Caco-2 (cell line): ENCODE measurements around the gene CNIH3. TPM values are rescaled to one million over a fixed set of nuclear protein-coding genes. Genes with fewer than 3 reads are reported as not detected.

Experiments
- BruUV-seq: library from RNA; stranded (reverse); fragments of 400-500 nt; replicated peaks from 2 replicates; lab custom pipeline; 2021; lab: Mats Ljungman, UMichigan
- CTCF ChIA-PET: fragments of 300-600 bp; sonication (Branson Sonifier 250); formaldehyde crosslinking; loops from one replicate; lab custom pipeline; 2022; ENCODE audit warnings: antibody characterized with exemption; lab: Charles Lee
- POLR2A ChIA-PET: fragments of 300-600 bp; sonication (Branson Sonifier 250); formaldehyde crosslinking; loops from one replicate; lab custom pipeline; 2022; ENCODE audit warnings: antibody characterized with exemption; lab: Charles Lee
- DNase-seq, 2 experiments: peaks; one replicate each; pipeline versions ENCODE4 v3.0.0 to v3.0.0-alpha.2; 2020 to 2022
- H3K27me3 ChIP-seq: replicated peaks from 2 replicates; pipeline ENCODE4 v1.6.0; 2011; ENCODE audit warnings: low read length; ENCODE audit not compliant: control insufficient read depth, insufficient read depth
- H3K36me3 ChIP-seq: 2 replicates; pipeline ENCODE4 v1.5.1; 2011; ENCODE audit warnings: low read length; ENCODE audit not compliant: control insufficient read depth, insufficient read depth
- H3K4me1 ChIP-seq: fragments of 250-450 bp; sonication (Bioruptor Pico); 2 replicates; pipeline ENCODE4 v1.5.1; 2020; ENCODE audit warnings: mild to moderate bottlenecking
- H3K4me3 ChIP-seq: 2 replicates; pipeline ENCODE4 v1.5.1; 2011; ENCODE audit warnings: low read depth, mild to moderate bottlenecking, control low read depth, low read length
- H3K9me3 ChIP-seq: fragments of 250-450 bp; sonication (Bioruptor Pico); 2 replicates; pipeline ENCODE4 v1.5.1; 2020; ENCODE audit warnings: mild to moderate bottlenecking, moderate library complexity
- H3K27ac Mint-ChIP-seq: one replicate; pipeline ENCODE4 v1.8.0; 2022; ENCODE audit warnings: mixed read lengths; ENCODE audit not compliant: unreplicated experiment
- H3K27me3 Mint-ChIP-seq: one replicate; pipeline ENCODE4 v1.8.0; 2022; ENCODE audit warnings: mixed read lengths; ENCODE audit not compliant: insufficient read depth, unreplicated experiment
- H3K36me3 Mint-ChIP-seq: one replicate; pipeline ENCODE4 v1.8.0; 2022; ENCODE audit warnings: mild to moderate bottlenecking, mixed read lengths; ENCODE audit not compliant: insufficient read depth, unreplicated experiment
- H3K4me1 Mint-ChIP-seq: one replicate; pipeline ENCODE4 v1.8.0; 2022; ENCODE audit warnings: low read depth, mixed read lengths; ENCODE audit not compliant: unreplicated experiment
- H3K4me3 Mint-ChIP-seq: one replicate; pipeline ENCODE4 v1.8.0; 2022; ENCODE audit warnings: mild to moderate bottlenecking, moderate library complexity, mixed read lengths; ENCODE audit not compliant: unreplicated experiment
- H3K9me3 Mint-ChIP-seq: one replicate; pipeline ENCODE4 v1.8.0; 2022; ENCODE audit warnings: mixed read lengths; ENCODE audit not compliant: unreplicated experiment
- CTCF ChIP-seq, 2 experiments: fragments of 200-600 bp in 1 of 2; IDR thresholded peaks; 1 replicate in 1 of 2; 2 replicates in 1 of 2; pipeline versions ENCODE4 v1.5.1 to v1.8.0; 2011 to 2022; ENCODE audit warnings: antibody characterized with exemption in 1 of 2, control low read depth in 1 of 2, inconsistent platforms in 1 of 2, low read depth in 1 of 2, low read length in 1 of 2, mild to moderate bottlenecking in 1 of 2, moderate library complexity in 1 of 2; ENCODE audit not compliant: insufficient read depth in 1 of 2, severe bottlenecking in 1 of 2, unreplicated experiment in 1 of 2
- intact Hi-C: fragments of 100-400 bp; cut with micrococcal nuclease; formaldehyde crosslinking; loops from one replicate; pipeline ENCODE4 v1.10.0; 2022; ENCODE audit not compliant: unreplicated experiment
- total RNA-seq: library from RNA; stranded (reverse); gene quantifications from 2 replicates; pipeline ENCODE4 v1.2.3, GENCODE V29; 2022

The CNIH3 gene
- total RNA-seq, 1 experiment from 2014 or later = 2.2 TPM

- H3K4me1 ChIP-seq = no peaks in the 10 kb centered on the region
- no TSS peak for BruUV-seq
- TF ChIP-seq CTCF (IDR thresholded peaks at IDR 0.05; ENCODE audit: insufficient read depth in 1 of 2, low read depth in 1 of 2, low read length in 1 of 2, severe bottlenecking in 1 of 2, unreplicated experiment in 1 of 2) = no peak
- Mint-ChIP-seq H3K27ac (no peak overlapping the region), H3K4me1 (no peaks in the 10 kb centered on the region), H3K27me3 (no peaks in the 10 kb centered on the region), H3K9me3 (no peaks in the 10 kb centered on the region), H3K4me3 (no peak overlapping the region), H3K36me3 (no peaks in the 10 kb centered on the region)
- no peaks in the 10 kb centered on the region for H3K36me3 ChIP-seq
- DNase-seq = no peak
- no peak overlapping the region for H3K4me3 ChIP-seq
- ChIA-PET POLR2A (no interaction called here), CTCF (no interaction called here)
- no peaks in the 10 kb centered on the region for H3K9me3 ChIP-seq
- H3K27me3 ChIP-seq = no peaks in the 10 kb centered on the region
- intact Hi-C loops = no loop called here
These were observed 124.0 kb downstream of the CNIH3 start for GRCh38 chr1:224739997-224740684.

GRCh38 chr1:224740685-224741052 is 124.6 kb downstream of the CNIH3 start:
- BruUV-seq = no TSS peak

GRCh38 chr1:224742349-224742748 is 126.2 kb downstream of the CNIH3 start:
- BruUV-seq = no TSS peak
- Mint-ChIP-seq H3K27me3 (peaks cover 2% of the 10 kb centered on the region), H3K4me1 (no peaks in the 10 kb centered on the region), H3K4me3 (no peak overlapping the region), H3K27ac (no peak overlapping the region), H3K9me3 (no peaks in the 10 kb centered on the region), H3K36me3 (no peaks in the 10 kb centered on the region)
- H3K9me3 ChIP-seq = no peaks in the 10 kb centered on the region
- ChIA-PET POLR2A (no interaction called here), CTCF (no interaction called here)
- intact Hi-C loops = no loop called here
- H3K36me3 ChIP-seq = no peaks in the 10 kb centered on the region
- no peak for DNase-seq
- H3K27me3 ChIP-seq = no peaks in the 10 kb centered on the region
- H3K4me1 ChIP-seq = no peaks in the 10 kb centered on the region
- TF ChIP-seq CTCF (IDR thresholded peaks at IDR 0.05; ENCODE audit: insufficient read depth in 1 of 2, low read depth in 1 of 2, low read length in 1 of 2, severe bottlenecking in 1 of 2, unreplicated experiment in 1 of 2) = no peak
- no peak overlapping the region for H3K4me3 ChIP-seq

More at GRCh38 chr1:224740685-224741052, 124.6 kb downstream of the CNIH3 start:
- H3K27ac Mint-ChIP-seq = no peak overlapping the region
- ChIA-PET CTCF (no interaction called here), POLR2A (no interaction called here)
- no peaks in the 10 kb centered on the region for H3K4me1 Mint-ChIP-seq
- H3K4me3 Mint-ChIP-seq = no peak overlapping the region
- no peaks in the 10 kb centered on the region for H3K36me3 ChIP-seq
- H3K36me3 Mint-ChIP-seq = no peaks in the 10 kb centered on the region
- H3K4me3 ChIP-seq = no peak overlapping the region
- no peaks in the 10 kb centered on the region for H3K9me3 ChIP-seq
- no peak for DNase-seq
- no peaks in the 10 kb centered on the region for H3K27me3 ChIP-seq
- no peaks in the 10 kb centered on the region for H3K9me3 Mint-ChIP-seq
- no peaks in the 10 kb centered on the region for H3K4me1 ChIP-seq
- H3K27me3 Mint-ChIP-seq = no peaks in the 10 kb centered on the region
- intact Hi-C loops = no loop called here
- TF ChIP-seq CTCF (IDR thresholded peaks at IDR 0.05; ENCODE audit: insufficient read depth in 1 of 2, low read depth in 1 of 2, low read length in 1 of 2, severe bottlenecking in 1 of 2, unreplicated experiment in 1 of 2) = no peak
